ENCODE results near the gene MAP3K21.

Gene MAP3K21

GRCh38 chr1:233389169-233389568 is 61.6 kb downstream of the MAP3K21 start:
- no peak for DNase-seq (ENCODE audit: low read depth in 2 of 2)

DNA sequence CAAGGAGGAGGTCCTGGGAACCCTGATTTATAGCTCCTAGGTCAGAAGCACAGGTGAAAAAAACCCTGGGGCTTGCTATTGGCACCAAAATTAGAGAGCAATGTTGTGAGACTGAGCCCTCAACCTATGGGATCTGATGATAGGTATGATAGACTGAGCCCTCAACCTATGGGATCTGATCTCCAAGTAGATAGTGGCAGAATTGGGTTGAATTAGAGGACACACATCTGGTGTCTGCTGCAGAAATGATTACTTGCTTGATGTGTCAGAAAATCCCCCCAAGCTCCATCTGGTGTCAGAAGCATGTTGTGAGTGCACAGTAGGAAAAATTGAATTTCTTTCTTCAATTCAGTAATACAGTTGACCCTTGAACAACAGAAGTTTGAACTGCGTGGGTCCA is 62.4 kb downstream of the MAP3K21 start:
- no peak for DNase-seq (ENCODE audit: low read depth in 2 of 2)

DNA sequence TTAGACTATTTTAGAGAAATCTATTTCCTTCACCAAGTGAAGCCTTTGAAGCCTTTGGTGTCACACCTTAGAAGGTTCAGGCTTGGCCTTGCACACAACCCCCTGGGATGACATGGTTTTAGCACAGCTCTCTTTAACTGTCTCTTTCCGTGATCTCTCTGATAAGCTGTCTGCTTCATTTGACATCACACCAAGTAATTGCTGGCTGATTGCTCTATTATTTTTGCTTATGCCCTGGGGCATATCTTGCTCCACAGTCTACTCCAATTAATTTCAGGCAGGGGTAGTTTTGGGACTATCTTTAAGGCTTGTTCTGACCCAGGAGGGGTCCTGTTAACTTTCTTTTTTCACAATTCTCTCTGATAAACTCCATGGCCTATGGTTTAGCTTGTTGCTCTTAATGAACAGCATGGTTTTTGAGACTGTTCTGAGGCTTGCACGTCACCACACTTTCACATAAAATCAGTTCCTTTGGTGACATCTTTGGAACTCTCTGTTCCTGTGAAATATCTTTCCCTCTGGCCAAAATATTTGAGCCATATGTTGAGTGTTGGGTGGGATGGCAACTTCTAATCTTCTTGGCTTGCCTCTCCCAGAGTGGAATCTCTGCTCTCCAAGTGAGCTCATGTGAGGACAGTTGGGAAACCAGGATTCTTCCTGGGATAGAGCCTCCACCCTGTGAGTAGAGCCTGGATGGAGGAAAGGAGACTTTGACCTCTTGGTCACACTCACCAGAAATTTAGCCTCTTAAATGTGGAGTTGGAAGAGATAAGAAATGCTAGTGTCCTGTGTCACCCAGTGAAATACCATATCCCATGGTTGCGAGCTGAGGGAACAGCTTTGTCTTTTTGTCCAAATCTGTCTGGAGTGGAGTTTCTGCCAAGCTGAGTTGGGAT is 63.6 kb downstream of the MAP3K21 start:
- no peak for DNase-seq (ENCODE audit: low read depth in 2 of 2)

GRCh38 chr1:233393084-233393840 is 65.7 kb downstream of the MAP3K21 start:
- DNase-seq (ENCODE audit: low read depth in 2 of 2) = no peak

GRCh38 chr1:233393926-233394680 is 66.6 kb downstream of the MAP3K21 start:
- DNase-seq (ENCODE audit: low read depth in 2 of 2) = no peak

- DNase-seq (ENCODE audit: low read depth in 2 of 2) = no peak
These were observed 67.6 kb downstream of the MAP3K21 start for GRCh38 chr1:233394860-233395717.

GRCh38 chr1:233395863-233396646 is 68.5 kb downstream of the MAP3K21 start:
- DNase-seq (ENCODE audit: low read depth in 2 of 2) = no peak

DNA sequence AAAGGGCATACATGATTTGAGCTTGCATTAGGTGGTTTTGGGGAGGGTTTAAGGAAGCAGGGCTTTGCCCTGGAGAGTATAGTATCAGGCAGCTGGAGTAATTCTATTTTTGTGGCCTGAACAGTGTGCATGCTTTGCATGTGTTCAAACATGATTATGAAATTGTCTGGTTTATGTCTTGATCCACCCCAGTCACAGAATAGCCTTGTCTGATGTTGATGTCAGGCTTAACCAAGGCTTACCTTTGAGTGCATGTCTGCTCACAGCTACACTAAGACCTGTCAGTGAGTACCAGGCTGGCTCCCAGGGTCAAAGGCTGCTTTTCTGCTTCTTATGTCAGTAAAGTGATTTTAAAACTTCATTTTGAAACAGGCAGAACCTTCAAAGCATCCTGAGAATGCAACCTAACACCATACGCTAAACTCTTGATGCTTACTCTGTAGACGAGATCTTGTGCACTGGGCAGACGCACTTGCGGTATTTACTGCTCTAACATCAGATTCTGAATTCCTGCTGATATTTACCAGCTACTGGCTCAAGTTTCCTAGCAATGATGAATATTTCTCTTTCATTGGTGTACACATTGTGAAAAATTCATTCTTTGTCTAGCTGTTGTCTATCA is 78.9 kb downstream of the MAP3K21 start:
- no peak for DNase-seq (ENCODE audit: low read depth in 2 of 2)

GRCh38 chr1:233406994-233407631 is 79.6 kb downstream of the MAP3K21 start:
- DNase-seq (ENCODE audit: low read depth in 2 of 2) = no peak

DNA sequence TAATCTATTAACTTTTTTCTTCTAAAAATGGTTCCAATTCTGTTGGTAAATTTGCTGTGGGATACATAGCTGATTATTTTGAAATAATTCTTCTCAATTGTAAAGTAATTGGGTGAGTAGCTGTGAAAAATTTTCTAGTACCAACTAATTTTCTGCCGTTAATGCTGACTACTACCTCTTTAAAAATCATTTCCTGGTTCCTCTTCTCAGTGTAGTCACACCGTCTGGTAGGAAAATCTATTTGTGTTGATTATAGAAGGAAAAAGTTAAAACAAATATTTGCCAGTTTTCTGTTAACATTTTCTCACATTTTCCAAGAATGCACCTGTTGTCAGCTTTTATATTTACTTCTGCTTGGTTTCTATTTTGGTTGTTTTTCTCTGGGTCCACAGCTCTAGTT is 82.0 kb downstream of the MAP3K21 start:
- no peak for DNase-seq (ENCODE audit: low read depth in 2 of 2)

DNA sequence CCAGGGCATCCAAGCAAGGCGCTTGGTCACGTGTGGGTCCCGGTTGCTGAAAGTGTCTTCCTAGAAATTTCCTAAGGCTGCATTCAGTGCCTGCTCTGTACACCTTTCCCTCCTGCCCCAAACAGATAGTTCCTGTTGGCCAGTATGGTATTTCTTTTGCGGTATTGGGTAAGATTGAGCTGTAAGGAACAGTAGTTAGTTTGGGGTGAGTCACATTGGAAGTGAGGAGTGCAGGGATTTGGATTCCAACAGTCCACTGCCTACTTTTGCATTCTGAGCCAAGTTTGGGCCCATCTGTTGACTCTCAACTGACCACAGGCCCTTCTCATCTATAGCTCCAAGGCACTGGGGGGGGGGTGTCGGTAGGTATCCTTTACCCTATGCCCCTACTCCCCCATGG is 83.4 kb downstream of the MAP3K21 start:
- DNase-seq (ENCODE audit: low read depth in 2 of 2) = no peak

DNA sequence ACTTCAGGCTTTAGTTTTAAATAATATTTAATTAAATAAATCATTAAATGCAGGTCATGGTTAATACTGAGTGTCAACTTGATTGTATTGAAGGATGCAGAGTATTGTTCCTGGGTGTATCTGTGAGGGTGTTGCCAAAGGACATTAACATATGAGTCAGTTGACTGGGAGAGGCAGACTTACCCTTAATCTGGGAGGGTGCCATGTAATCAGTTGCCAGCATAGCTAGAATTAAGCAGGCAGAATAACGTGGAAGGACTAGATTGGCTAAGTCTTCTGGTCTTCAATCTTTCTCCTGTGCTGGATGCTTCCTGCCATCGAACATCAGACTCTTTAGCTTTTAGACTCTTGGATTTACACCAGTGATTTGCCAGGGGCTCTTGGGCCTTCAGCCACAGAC is 85.3 kb downstream of the MAP3K21 start:
- no peak for DNase-seq (ENCODE audit: low read depth in 2 of 2)

DNA sequence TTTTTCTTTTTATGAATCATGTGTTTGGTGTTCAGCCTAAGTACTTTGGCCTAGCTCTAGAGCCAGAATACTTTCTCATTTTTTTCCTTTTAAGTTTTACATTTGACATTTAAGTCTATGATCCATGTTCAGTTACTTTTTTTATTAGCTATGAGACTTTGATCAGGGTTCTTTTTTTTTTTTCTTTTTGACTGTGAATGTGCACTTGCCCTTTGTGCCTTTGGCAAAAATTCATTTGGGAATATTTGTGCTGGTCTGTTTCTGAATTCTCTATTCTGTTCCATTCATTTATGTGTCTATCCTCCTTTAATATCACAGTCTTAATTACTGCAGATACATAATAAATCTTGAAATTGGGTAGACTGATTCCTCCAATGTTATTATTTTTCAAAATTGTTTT is 93.8 kb downstream of the MAP3K21 start:
- DNase-seq (ENCODE audit: low read depth in 2 of 2) = no peak

- no peak for DNase-seq (ENCODE audit: low read depth in 2 of 2)
These were observed 97.3 kb downstream of the MAP3K21 start for GRCh38 chr1:233424779-233425178.

DNA sequence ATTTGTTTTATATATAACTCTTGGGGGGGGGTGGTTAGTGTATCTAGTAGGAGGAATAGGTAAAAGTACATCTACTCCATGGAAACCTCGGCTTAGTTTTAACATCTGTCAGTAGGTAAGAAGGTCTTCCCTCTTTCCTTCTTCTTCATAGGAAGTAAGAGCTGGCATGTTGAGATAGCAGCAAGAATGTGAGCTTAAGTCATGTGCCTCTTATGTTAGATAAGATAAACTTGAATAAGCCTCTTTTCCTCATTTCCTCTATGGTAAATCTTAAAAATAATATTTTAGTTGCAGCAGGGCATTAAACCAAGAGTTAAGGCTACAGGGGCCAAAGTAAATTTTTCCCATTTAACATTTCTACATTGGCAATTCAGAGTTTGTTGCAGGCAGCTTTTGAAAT is 100.4 kb downstream of the MAP3K21 start:
- DNase-seq (ENCODE audit: low read depth in 2 of 2) = no peak

GRCh38 chr1:233431753-233432403 is 104.4 kb downstream of the MAP3K21 start:
- no peak for DNase-seq (ENCODE audit: low read depth in 2 of 2)

DNA sequence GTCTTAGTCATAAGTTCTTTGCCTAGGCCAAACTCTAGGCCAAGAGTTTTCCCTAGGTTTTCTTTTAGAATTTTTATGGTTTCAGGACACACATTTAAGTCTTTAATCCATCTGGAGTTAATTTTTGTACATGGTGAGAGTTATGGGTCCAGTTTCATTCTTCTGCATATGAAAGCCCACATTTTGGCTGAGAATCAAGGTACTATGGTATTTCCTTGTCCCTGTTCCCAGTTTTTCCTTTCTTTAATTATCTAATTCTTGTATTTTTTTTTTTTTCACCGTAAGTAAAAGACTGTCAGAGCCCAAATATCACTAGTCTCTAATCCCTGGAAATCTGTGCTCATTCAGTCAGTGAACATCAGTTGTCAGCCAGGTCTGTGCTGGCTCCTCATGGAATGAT is 105.4 kb downstream of the MAP3K21 start:
- DNase-seq (ENCODE audit: low read depth in 2 of 2) = no peak

- DNase-seq (ENCODE audit: low read depth in 2 of 2) = no peak
These were observed 106.1 kb downstream of the MAP3K21 start for GRCh38 chr1:233433436-233434210.

All from stimulated activated CD4-positive, alpha-beta T cell treated with anti-CD3 and anti-CD28 coated beads, Interleukin-1b, Interleukin-23, amount 100 ng/mL, for 1 hour (primary cell).